Anterior cingulate cortex (tissue), 58 donors: ENCODE results near the gene NCOA3.
"Not testable (repeated sequence)": the region's sequence is repeated elsewhere in the genome, so short reads cannot be mapped to it uniquely, and the experiment has no call there.

Experiments
- DNase-seq, 58 donors: peaks; one replicate each; lab custom pipeline; 2025; lab: John Stamatoyannopoulos, UW

NCOA3 gene

GRCh38 chr20:47501482-47502270 lies at the start of gene NCOA3:
NCOA3 (plus strand) TSS chr20:47501887; CDS start chr20:47622248, 120,361 bp downstream.
- DNase-seq: peak; percentile 33 to 95 (median 88)

DNA sequence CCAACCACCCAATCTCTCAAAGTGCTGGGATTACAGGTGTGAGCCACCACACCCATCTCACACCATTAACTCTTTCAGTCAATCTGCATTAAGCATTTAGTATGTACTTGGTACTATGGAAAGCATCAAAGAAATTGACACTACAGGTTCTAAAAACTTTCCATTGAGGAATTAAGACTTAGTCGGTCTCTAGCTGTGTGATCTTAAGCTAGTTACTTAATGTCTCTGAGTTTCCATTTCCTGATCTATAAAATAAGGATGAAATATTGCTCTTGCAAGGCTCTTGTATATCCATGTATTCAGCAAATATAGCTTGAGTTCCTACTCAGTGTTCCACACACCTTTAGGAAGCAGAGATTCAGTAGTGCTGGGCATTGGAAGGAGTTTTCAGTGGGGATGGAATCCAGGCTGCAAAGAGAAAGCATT lies 48.9 kb upstream of the NCOA3 start:
- no peak for DNase-seq

GRCh38 chr20:47453167-47453782 lies 48.4 kb upstream of the NCOA3 start:
- DNase-seq: no peak

GRCh38 chr20:47454298-47455132 lies 47.2 kb upstream of the NCOA3 start:
- DNase-seq: no peak

GRCh38 chr20:47455133-47456040 lies 46.3 kb upstream of the NCOA3 start:
- no peak for DNase-seq

DNA sequence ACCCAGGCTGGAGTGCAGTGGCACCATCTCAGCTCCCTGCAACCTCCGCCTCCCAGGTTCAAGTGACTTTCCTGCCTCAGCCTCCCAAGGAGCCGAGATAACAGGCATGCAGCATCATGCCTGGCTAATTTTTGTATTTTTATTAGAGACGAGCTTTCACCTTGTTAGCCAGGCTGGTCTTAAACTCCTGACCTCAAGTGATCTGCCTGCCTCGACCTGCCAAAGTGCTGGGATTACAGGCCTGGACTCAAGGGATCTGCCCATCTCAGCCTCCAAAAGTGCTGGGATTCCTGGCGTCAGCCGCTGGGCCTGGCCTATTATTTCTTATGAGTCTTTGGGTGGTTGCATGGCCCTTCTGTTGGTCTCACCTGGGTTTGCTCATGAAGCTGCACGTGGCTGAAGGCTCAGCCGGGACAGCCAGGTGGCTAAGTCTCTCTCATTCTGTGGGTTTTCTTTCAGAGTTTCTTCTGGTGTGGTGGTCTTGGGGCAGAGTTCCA lies 45.6 kb upstream of the NCOA3 start:
- DNase-seq: no peak

DNA sequence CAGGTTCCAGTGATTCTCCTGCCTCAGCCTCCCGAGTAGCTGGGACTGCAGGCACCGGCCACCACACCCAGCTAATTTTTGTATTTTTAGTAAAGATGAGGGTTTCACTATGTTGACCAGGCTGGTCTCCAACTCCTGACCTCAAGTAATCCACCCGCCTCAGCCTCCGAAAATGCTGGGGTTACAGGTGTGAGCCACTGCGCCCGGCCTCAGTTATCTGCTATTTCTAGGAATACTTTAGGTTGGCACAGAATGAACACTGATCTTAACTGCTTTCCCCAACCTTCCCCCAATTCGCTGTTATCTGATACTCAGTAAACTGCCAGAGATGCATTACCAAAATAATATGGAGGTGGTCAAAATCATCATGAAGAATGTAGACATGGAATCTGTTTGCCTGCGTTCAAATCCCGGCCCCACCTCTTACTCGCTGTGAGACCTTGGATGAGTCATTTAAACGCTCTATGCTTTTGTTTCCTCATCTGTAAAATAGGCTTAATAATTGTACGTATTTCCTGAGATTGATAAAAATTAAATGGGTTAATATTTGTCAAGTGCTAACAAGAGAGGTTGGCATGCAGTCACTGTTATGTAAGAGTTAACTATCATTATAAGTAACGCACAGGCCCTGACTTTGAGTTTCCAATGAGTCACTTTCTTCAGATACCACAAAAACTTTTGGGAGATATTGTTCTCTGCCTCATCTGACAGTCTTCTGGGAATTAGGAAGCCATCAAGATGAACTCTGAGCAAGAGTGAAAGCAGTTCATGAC lies 44.5 kb upstream of the NCOA3 start:
- DNase-seq: no peak

- not testable (repeated sequence) for DNase-seq
Measured at GRCh38 chr20:47458280-47459050, 43.2 kb upstream of the NCOA3 start.

DNA sequence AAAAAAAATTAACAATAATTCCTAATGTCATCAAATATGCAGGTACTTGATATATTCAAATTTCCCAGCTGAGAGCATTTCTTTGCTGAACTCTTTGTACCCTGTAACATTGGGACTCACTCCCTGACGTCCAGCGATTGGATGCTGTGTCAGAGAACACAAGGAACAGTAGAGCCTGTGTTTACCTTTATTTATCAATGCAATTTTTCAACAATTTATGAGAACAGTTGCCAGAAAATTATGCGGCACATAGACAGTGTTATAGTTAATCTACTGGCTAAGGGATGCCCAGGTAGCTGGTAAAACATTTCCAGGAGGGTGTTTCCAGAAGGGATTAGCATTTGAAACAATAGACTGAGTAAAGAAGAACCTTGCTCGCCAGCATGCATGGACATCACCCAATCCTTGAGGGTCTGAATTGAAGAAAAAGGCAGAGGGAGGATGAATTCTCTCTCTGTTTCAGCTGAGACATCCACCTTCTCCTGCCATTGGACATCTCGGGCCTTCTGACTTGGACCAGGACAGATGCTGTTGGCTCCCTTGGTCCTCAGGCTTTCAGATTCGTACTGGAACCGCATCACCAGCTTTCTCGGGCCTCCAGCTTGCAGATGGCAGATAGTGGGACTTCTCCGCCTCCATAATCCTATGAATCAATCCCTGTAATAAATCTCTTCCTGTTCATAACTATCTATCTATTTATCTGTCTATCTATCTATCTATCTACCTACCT lies 42.2 kb upstream of the NCOA3 start:
- no peak for DNase-seq

DNA sequence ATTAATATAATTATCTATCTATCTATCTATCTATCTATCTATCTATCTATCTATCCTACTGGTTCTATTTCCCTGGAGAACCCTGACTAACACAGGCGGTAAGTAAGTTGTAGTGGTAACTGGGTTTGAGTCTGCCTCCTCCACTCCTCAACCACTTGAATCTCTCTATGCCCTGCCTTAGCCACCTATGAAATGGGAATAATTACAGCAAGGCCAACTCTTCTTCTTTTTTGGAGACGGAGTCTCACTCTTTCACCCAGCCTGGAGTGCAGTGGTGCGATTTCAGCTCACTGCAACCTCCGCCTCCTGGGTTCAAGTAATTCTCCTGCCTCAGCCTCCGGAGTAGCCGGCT lies 41.0 kb upstream of the NCOA3 start:
- DNase-seq: not testable (repeated sequence)

- DNase-seq: no peak
Measured at GRCh38 chr20:47461120-47461685, 40.5 kb upstream of the NCOA3 start.

- DNase-seq: not testable (repeated sequence)
Measured at GRCh38 chr20:47461906-47462305, 39.8 kb upstream of the NCOA3 start.

GRCh38 chr20:47464380-47465101 lies 37.1 kb upstream of the NCOA3 start:
- peak in 9 of 58 donors; percentile 2 to 40 (median 11) for DNase-seq

- DNase-seq: no peak
Measured at GRCh38 chr20:47465335-47466090, 36.2 kb upstream of the NCOA3 start.

DNA sequence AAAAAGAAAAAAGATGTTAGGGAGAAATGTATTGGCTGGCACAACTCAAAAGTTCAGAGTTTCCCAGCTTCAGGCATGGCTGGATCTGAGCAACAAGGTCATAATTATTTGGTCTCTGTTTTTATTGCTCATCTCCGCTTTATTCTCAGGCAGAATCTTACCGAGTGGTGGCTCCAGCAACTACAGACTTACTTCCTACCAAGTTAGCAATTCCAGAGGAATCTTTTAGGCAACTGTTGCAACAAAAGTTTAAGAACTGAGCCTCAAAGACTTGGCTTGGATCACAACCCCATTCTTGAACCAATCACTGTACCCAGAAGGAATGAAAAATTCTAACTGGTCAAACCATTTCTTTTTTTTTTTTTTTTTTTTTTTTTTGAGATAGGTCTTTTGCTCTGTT lies 35.5 kb upstream of the NCOA3 start:
- no peak for DNase-seq
